Upper lobe of right lung (tissue), 1 donor: ENCODE measurements around the gene ZBTB7A. TPM values are rescaled to one million over a fixed set of nuclear protein-coding genes. Genes with fewer than 3 reads are reported as not detected.

Experiments used
- ATAC-seq: fragments of 200-7000 bp; cut with Tn5 transposase; one replicate; pipeline ENCODE4 v1.9.1; 2020; ENCODE audit warnings: mild to moderate bottlenecking, moderate library complexity
- DNase-seq: peaks from one replicate; pipeline ENCODE4 v3.0.0-alpha.2; 2020
- H3K27ac ChIP-seq: fragments of 200-600 bp; one replicate; pipeline ENCODE4 v1.8.0; 2022
- H3K27me3 ChIP-seq: fragments of 200-600 bp; one replicate; pipeline ENCODE4 v1.8.0; 2022; ENCODE audit warnings: mild to moderate bottlenecking
- H3K36me3 ChIP-seq: fragments of 200-600 bp; one replicate; pipeline ENCODE4 v1.8.0; 2022
- H3K4me1 ChIP-seq: fragments of 200-600 bp; one replicate; pipeline ENCODE4 v1.8.0; 2022
- H3K4me3 ChIP-seq: fragments of 200-600 bp; one replicate; pipeline ENCODE4 v1.8.0; 2022; ENCODE audit warnings: mild to moderate bottlenecking
- H3K9me3 ChIP-seq: fragments of 200-600 bp; one replicate; pipeline ENCODE4 v1.8.0; 2022
- CTCF ChIP-seq: fragments of 200-600 bp; IDR thresholded peaks from one replicate; pipeline ENCODE4 v1.8.0; 2022; ENCODE audit warnings: antibody characterized with exemption
- intact Hi-C: fragments of 100-400 bp; cut with DNase I; formaldehyde crosslinking; loops from one replicate; pipeline ENCODE4 v1.11.0; 2022
- total RNA-seq: library from RNA; stranded (reverse); fragmentation: NEBNext Ultra II Directional; extraction: Animal tissue kit (Norgen Biotek cat#: 25700); gene quantifications from one replicate; pipeline ENCODE4 v1.2.1, GENCODE V29; 2021
- donor health status: DM: no; HTN: yes; CAD: no; lungs with severe emphysema.

ZBTB7A gene
- total RNA-seq, 1 donor from 2014 or later = 54.3 TPM

- H3K4me3 ChIP-seq = no peak overlapping the region
- DNase-seq (no peak), ATAC-seq (no peak)
- no peak overlapping the region for H3K27ac ChIP-seq
- intact Hi-C loops = no loop called here
- peaks cover 13% of the 10 kb centered on the region for H3K4me1 ChIP-seq
- peaks cover 13% of the 10 kb centered on the region for H3K36me3 ChIP-seq
- no peaks in the 10 kb centered on the region for H3K27me3 ChIP-seq
- H3K9me3 ChIP-seq = no peaks in the 10 kb centered on the region
- TF ChIP-seq CTCF = no peak
These were observed 19.7 kb upstream of the ZBTB7A start for GRCh38 chr19:4086411-4086867.

- Histone ChIP-seq H3K27ac (peak overlapping the region; percentile 77), H3K4me1 (peaks cover 13% of the 10 kb centered on the region), H3K4me3 (no peak overlapping the region), H3K27me3 (no peaks in the 10 kb centered on the region), H3K36me3 (no peaks in the 10 kb centered on the region), H3K9me3 (no peaks in the 10 kb centered on the region)
- ATAC-seq (no peak), DNase-seq (no peak)
- intact Hi-C loops = no loop called here
- TF ChIP-seq CTCF = no peak
These were observed 17.8 kb upstream of the ZBTB7A start for GRCh38 chr19:4084547-4084877.

GRCh38 chr19:4083677-4084546 lies 17.2 kb upstream of the ZBTB7A start:
- Histone ChIP-seq H3K4me1 (peaks cover 13% of the 10 kb centered on the region), H3K36me3 (no peaks in the 10 kb centered on the region), H3K27me3 (no peaks in the 10 kb centered on the region), H3K4me3 (peak overlapping the region; percentile 40), H3K9me3 (no peaks in the 10 kb centered on the region), H3K27ac (peak overlapping the region; percentile 77)
- peak; percentile 79 for DNase-seq
- peak; percentile 75 for ATAC-seq
- no peak for TF ChIP-seq CTCF
- intact Hi-C loops = no loop called here

- Histone ChIP-seq H3K27ac (no peak overlapping the region), H3K36me3 (no peaks in the 10 kb centered on the region), H3K4me1 (peaks cover 23% of the 10 kb centered on the region), H3K9me3 (no peaks in the 10 kb centered on the region), H3K27me3 (no peaks in the 10 kb centered on the region), H3K4me3 (no peak overlapping the region)
- DNase-seq (no peak), ATAC-seq (no peak)
- intact Hi-C loops = no loop called here
- no peak for TF ChIP-seq CTCF
These were observed 15.5 kb upstream of the ZBTB7A start for GRCh38 chr19:4082172-4082571.

GRCh38 chr19:4081441-4082129 lies 14.9 kb upstream of the ZBTB7A start:
- H3K4me1 ChIP-seq = peaks cover 29% of the 10 kb centered on the region
- H3K36me3 ChIP-seq = no peaks in the 10 kb centered on the region
- no peaks in the 10 kb centered on the region for H3K9me3 ChIP-seq
- no peak for DNase-seq
- no peak overlapping the region for H3K4me3 ChIP-seq
- ATAC-seq = peak; percentile 33
- no peaks in the 10 kb centered on the region for H3K27me3 ChIP-seq
- intact Hi-C loops = no loop called here
- no peak overlapping the region for H3K27ac ChIP-seq
- no peak for TF ChIP-seq CTCF
